GM12878 (cell line): ENCODE results near the gene TEX12. TPM values are rescaled to one million over a fixed set of nuclear protein-coding genes. Genes with fewer than 3 reads are reported as not detected.

Source experiments
- ATAC-seq: fragments of 200-7000 bp; cut with Tn5 transposase; 3 replicates; pipeline ENCODE4 v1.9.1; 2020; ENCODE audit warnings: mild to moderate bottlenecking, moderate library complexity
- BruUV-seq: library from RNA; stranded (reverse); fragments of 400-500 nt; replicated peaks from 2 replicates; lab custom pipeline; 2021; lab: Mats Ljungman, UMichigan
- CTCF ChIA-PET: fragments of 300-600 bp; sonication (Branson Sonifier 250); formaldehyde crosslinking; extraction: SDS; loops from one replicate; lab custom pipeline; 2021; ENCODE audit warnings: inconsistent platforms; lab: Yijun Ruan, JAX
- POLR2A ChIA-PET: fragments of 350-600 bp; formaldehyde crosslinking; extraction: SDS; loops from one replicate; lab custom pipeline; 2021; ENCODE audit warnings: inconsistent platforms; lab: Charles Lee
- RAD21 ChIA-PET: fragments of 300-600 bp; sonication (Branson Sonifier 250); formaldehyde crosslinking; loops from one replicate; lab custom pipeline; 2023; ENCODE audit warnings: antibody characterized with exemption; ENCODE audit not compliant: unreplicated experiment; lab: Charles Lee
- SMC1A ChIA-PET: fragments of 300-600 bp; sonication (Branson Sonifier 250); formaldehyde crosslinking; loops from one replicate; lab custom pipeline; 2023; ENCODE audit not compliant: unreplicated experiment, uncharacterized antibody; lab: Charles Lee
- DNase-seq: peaks from one replicate; pipeline ENCODE4 v3.0.0-alpha.2; 2011; ENCODE audit warnings: low read depth, low spot score
- FAIRE-seq: peaks from 3 replicates; lab custom pipeline; 2011; peaks lifted over from hg19 to GRCh38; lab: Jason Lieb, UNC
- H2AFZ ChIP-seq: 2 replicates; pipeline ENCODE4 v1.6.0; 2011; ENCODE audit warnings: low read depth, low read length, control low read depth; ENCODE audit not compliant: control insufficient read depth
- H3K27ac ChIP-seq: 2 replicates; pipeline ENCODE4 v1.5.1; 2011; ENCODE audit warnings: control low read depth; ENCODE audit not compliant: control insufficient read depth, insufficient read depth
- H3K27me3 ChIP-seq, 2 experiments: replicated peaks in 1 of 2; 2 replicates each; pipeline versions ENCODE4 v1.6.0 to v1.6.1; 2011; ENCODE audit warnings: low read length in 1 of 2; ENCODE audit not compliant: control insufficient read depth in 2 of 2, insufficient read depth in 2 of 2
- H3K36me3 ChIP-seq, 2 experiments: 2 replicates each; pipeline ENCODE4 v1.5.1; 2011; ENCODE audit warnings: low read length in 1 of 2; ENCODE audit not compliant: control insufficient read depth in 2 of 2, insufficient read depth in 2 of 2
- H3K4me1 ChIP-seq: 2 replicates; pipeline ENCODE4 v1.6.1; 2011; ENCODE audit warnings: mild to moderate bottlenecking, low read length, moderate library complexity, mixed read lengths; ENCODE audit not compliant: control insufficient read depth, insufficient read depth
- H3K4me2 ChIP-seq: 2 replicates; pipeline ENCODE4 v1.6.0; 2011; ENCODE audit warnings: control low read depth; ENCODE audit not compliant: control insufficient read depth, insufficient read depth
- H3K4me3 ChIP-seq: fragments of 200-600 bp; sonication (generic); 2 replicates; pipeline ENCODE4 v1.5.1; 2016
- H3K79me2 ChIP-seq: 2 replicates; pipeline ENCODE4 v1.6.0; 2011; ENCODE audit warnings: low read length; ENCODE audit not compliant: control insufficient read depth, insufficient read depth
- H3K9ac ChIP-seq: 2 replicates; pipeline ENCODE4 v1.8.0; 2011; ENCODE audit warnings: low read length, control low read depth, mixed read lengths; ENCODE audit not compliant: control insufficient read depth, insufficient read depth
- H3K9me3 ChIP-seq: replicated peaks from 3 replicates; pipeline ENCODE4 v1.5.1; 2011; ENCODE audit warnings: mild to moderate bottlenecking, low read length; ENCODE audit not compliant: control insufficient read depth, insufficient read depth
- H4K20me1 ChIP-seq: 2 replicates; pipeline ENCODE4 v1.6.0; 2011; ENCODE audit not compliant: control insufficient read depth, insufficient read depth
- BCLAF1 ChIP-seq: fragments of 450-650 bp; IDR thresholded peaks from 2 replicates; pipeline ENCODE4 v1.6.1; 2017; ENCODE audit warnings: antibody characterized with exemption, mild to moderate bottlenecking, moderate library complexity
- EGR1 ChIP-seq, 2 experiments: IDR thresholded peaks; 1 replicate in 1 of 2; 2 replicates in 1 of 2; pipeline ENCODE4 v1.6.1; 2011 to 2012; ENCODE audit warnings: low read depth in 2 of 2, low read length in 2 of 2, borderline replicate concordance in 1 of 2, mild to moderate bottlenecking in 1 of 2, moderate library complexity in 1 of 2
- EZH2 ChIP-seq: IDR thresholded peaks from 2 replicates; pipeline ENCODE4 v1.6.1; 2012; ENCODE audit warnings: low read depth, mild to moderate bottlenecking, control low read depth, inconsistent platforms, low read length, borderline replicate concordance; ENCODE audit not compliant: control insufficient read depth
- FOS ChIP-seq: IDR thresholded peaks from 3 replicates; pipeline ENCODE4 v1.6.1; 2011; ENCODE audit warnings: borderline replicate concordance; ENCODE audit not compliant: insufficient read length; ENCODE audit errors: extremely low read depth
- JUNB ChIP-seq: IDR thresholded peaks from 2 replicates; pipeline ENCODE4 v1.6.1; 2016; ENCODE audit warnings: antibody characterized with exemption, mild to moderate bottlenecking
- MLLT1 ChIP-seq: fragments of 450-650 bp; IDR thresholded peaks from 2 replicates; pipeline ENCODE4 v1.6.1; 2016; ENCODE audit warnings: mild to moderate bottlenecking
- PAX8 ChIP-seq: fragments of 450-650 bp; IDR thresholded peaks from 2 replicates; pipeline ENCODE4 v1.6.1; 2017; ENCODE audit warnings: mild to moderate bottlenecking, moderate library complexity
- SIX5 ChIP-seq: IDR thresholded peaks from 2 replicates; pipeline ENCODE4 v1.6.1; 2011; ENCODE audit warnings: mild to moderate bottlenecking, low read depth, low read length, moderate library complexity; ENCODE audit not compliant: severe bottlenecking
- TCF7 ChIP-seq: IDR thresholded peaks from 2 replicates; pipeline ENCODE4 v1.6.1; 2014; ENCODE audit warnings: antibody characterized with exemption, borderline replicate concordance
- WGBS: methylation state at CpG from one replicate; pipeline ENCODE4 v1.1.6; 2016; ENCODE audit warnings: low lambda C conversion rate; ENCODE audit not compliant: insufficient replicate concordance, insufficient coverage; ENCODE audit errors: missing lambda C conversion rate; 5-methylcytosine and 5-hydroxymethylcytosine counted together
- in situ Hi-C: fragments of 300-500 bp; cut with MboI; formaldehyde crosslinking; loops from 9 replicates; pipeline ENCODE4 v1.14.3; 2018; ENCODE audit warnings: mixed read lengths
- intact Hi-C: fragments of 100-400 bp; cut with micrococcal nuclease; formaldehyde crosslinking; loops from one replicate; pipeline ENCODE4 v1.14.2; 2022; ENCODE audit not compliant: unreplicated experiment
- polyA plus RNA-seq, 11 experiments: library from polyadenylated mRNA; depleted of rRNA in 4 of 11; unstranded in 6 of 11; stranded (reverse) in 5 of 11; fragments of >200 nt; fragmentation: Nextera tagmentation in 4 of 11; fragmentation: Illumina TruSeq in 1 of 11; extraction: Ambion mirVana in 4 of 11; extraction: Trizol in 1 of 11; gene quantifications; 1 replicate in 1 of 11; 2 replicates in 10 of 11; pipeline versions ENCODE4 v1.2.1 to v1.2.3, GENCODE V29; 2011 to 2016; ENCODE audit warnings: inconsistent platforms in 2 of 11, missing spikeins in 2 of 11, low read depth in 1 of 11
- total RNA-seq, 4 experiments: library from RNA; depleted of rRNA in 3 of 4; stranded (reverse); fragments of >200 nt in 3 of 4; fragmentation: Illumina TruSeq in 1 of 4; extraction: Trizol in 1 of 4; gene quantifications; 2 replicates each; pipeline versions ENCODE4 v1.2.1 to v1.2.3, GENCODE V29; 2013 to 2021
- TF ChIP-seq, protein P1 (sequence below): IDR thresholded peaks from 2 replicates; pipeline ENCODE4 v1.6.1; 2012; ENCODE audit warnings: improper control_type of control experiment, low read depth, low read length; ENCODE audit not compliant: insufficient replicate concordance
- TF ChIP-seq, protein P2 (sequence below): IDR thresholded peaks from 2 replicates; pipeline ENCODE4 v1.6.1; 2011; ENCODE audit warnings: mild to moderate bottlenecking, low read depth, low read length, moderate library complexity; ENCODE audit not compliant: insufficient replicate concordance

TEX12 gene
- total and polyA plus RNA-seq, 10 of the 15 experiments (the other 5 are each of a cell fraction or from before 2014, with no cell fraction given): 0.11 to 1.3 (median 0.40) TPM; not detected in 2

GRCh38 chr11:112128483-112129121 is 38.6 kb upstream of the TEX12 start:
- no peak for FAIRE-seq
- intact Hi-C loops: no loop called here
- no peak overlapping the region for H3K9ac ChIP-seq

More at GRCh38 chr11:112128483-112129121, 38.6 kb upstream of the TEX12 start:
- no TSS peak for BruUV-seq
- ChIA-PET POLR2A (no interaction called here), SMC1A (interaction anchor here (1.2 to 1.4 kb wide), 2 partner anchors 10 to 13 kb away, joined by 3 to 4 read pairs; no protein-coding TSS in a partner anchor), CTCF (interaction anchor here (0.6 to 1.0 kb wide), 2 partner anchors 15 to 17 kb away, joined by 3 to 4 read pairs; no protein-coding TSS in a partner anchor), RAD21 (no interaction called here)
- TF ChIP-seq MLLT1 (no peak), BCLAF1 (no peak), SIX5 (no peak), FOS (no peak), PAX8 (no peak), TCF7 (no peak), EZH2 (no peak), EGR1 (IDR thresholded peaks at IDR 0.05; ENCODE audit: borderline replicate concordance in 1 of 2, low read depth in 2 of 2, low read length in 2 of 2) (no peak), JUNB (no peak)
- TF ChIP-seq, protein P1, sequence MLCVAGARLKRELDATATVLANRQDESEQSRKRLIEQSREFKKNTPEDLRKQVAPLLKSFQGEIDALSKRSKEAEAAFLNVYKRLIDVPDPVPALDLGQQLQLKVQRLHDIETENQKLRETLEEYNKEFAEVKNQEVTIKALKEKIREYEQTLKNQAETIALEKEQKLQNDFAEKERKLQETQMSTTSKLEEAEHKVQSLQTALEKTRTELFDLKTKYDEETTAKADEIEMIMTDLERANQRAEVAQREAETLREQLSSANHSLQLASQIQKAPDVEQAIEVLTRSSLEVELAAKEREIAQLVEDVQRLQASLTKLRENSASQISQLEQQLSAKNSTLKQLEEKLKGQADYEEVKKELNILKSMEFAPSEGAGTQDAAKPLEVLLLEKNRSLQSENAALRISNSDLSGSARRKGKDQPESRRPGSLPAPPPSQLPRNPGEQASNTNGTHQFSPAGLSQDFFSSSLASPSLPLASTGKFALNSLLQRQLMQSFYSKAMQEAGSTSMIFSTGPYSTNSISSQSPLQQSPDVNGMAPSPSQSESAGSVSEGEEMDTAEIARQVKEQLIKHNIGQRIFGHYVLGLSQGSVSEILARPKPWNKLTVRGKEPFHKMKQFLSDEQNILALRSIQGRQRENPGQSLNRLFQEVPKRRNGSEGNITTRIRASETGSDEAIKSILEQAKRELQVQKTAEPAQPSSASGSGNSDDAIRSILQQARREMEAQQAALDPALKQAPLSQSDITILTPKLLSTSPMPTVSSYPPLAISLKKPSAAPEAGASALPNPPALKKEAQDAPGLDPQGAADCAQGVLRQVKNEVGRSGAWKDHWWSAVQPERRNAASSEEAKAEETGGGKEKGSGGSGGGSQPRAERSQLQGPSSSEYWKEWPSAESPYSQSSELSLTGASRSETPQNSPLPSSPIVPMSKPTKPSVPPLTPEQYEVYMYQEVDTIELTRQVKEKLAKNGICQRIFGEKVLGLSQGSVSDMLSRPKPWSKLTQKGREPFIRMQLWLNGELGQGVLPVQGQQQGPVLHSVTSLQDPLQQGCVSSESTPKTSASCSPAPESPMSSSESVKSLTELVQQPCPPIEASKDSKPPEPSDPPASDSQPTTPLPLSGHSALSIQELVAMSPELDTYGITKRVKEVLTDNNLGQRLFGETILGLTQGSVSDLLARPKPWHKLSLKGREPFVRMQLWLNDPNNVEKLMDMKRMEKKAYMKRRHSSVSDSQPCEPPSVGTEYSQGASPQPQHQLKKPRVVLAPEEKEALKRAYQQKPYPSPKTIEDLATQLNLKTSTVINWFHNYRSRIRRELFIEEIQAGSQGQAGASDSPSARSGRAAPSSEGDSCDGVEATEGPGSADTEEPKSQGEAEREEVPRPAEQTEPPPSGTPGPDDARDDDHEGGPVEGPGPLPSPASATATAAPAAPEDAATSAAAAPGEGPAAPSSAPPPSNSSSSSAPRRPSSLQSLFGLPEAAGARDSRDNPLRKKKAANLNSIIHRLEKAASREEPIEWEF: no peak
- TF ChIP-seq, protein P2, sequence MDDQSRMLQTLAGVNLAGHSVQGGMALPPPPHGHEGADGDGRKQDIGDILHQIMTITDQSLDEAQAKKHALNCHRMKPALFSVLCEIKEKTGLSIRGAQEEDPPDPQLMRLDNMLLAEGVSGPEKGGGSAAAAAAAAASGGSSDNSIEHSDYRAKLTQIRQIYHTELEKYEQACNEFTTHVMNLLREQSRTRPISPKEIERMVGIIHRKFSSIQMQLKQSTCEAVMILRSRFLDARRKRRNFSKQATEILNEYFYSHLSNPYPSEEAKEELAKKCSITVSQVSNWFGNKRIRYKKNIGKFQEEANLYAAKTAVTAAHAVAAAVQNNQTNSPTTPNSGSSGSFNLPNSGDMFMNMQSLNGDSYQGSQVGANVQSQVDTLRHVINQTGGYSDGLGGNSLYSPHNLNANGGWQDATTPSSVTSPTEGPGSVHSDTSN: no peak
- Histone ChIP-seq H2AFZ (no peak overlapping the region), H3K4me3 (no peak overlapping the region), H3K27me3 (no peaks in the 10 kb centered on the region; a peak in 1 of 4 replicates), H3K27ac (no peak overlapping the region), H3K9me3 (no peaks in the 10 kb centered on the region), H3K4me2 (no peak overlapping the region), H3K36me3 (no peaks in the 10 kb centered on the region), H3K79me2 (no peaks in the 10 kb centered on the region), H4K20me1 (no peaks in the 10 kb centered on the region), H3K4me1 (0 out of 2 replicates have a peak, but pooled peaks cover 2% of the 10 kb centered on the region)
- ATAC-seq: no peak
- no peak for DNase-seq
- in situ Hi-C loops: no loop called here
- WGBS: 28% methylated on average over 3 of the region's 3 CpGs
